Measurements from ENCODE around the gene ZNF521. TPM values are rescaled to one million over a fixed set of nuclear protein-coding genes. Genes with fewer than 3 reads are reported as not detected.

ZNF521 gene
- total RNA-seq, 1 donor from 2014 or later, result 2.0 TPM

- no peak for TF ChIP-seq CTCF (conservative IDR thresholded peaks at IDR 0.05; ENCODE audit: low read depth, low read length)
- H3K4me3 ChIP-seq (ENCODE audit: low read depth, low read length), result no peak overlapping the region
- DNase-seq (ENCODE audit: low read depth), result no peak
Measured at GRCh38 chr18:25134861-25135260, 217.1 kb downstream of the ZNF521 start.

GRCh38 chr18:25133879-25134278, 218.1 kb downstream of the ZNF521 start:
- H3K4me3 ChIP-seq (ENCODE audit: low read depth, low read length), result no peak overlapping the region
- no peak for DNase-seq (ENCODE audit: low read depth)
- TF ChIP-seq CTCF (conservative IDR thresholded peaks at IDR 0.05; ENCODE audit: low read depth, low read length), result no peak

GRCh38 chr18:25132786-25133496, 219.0 kb downstream of the ZNF521 start:
- H3K4me3 ChIP-seq (ENCODE audit: low read depth, low read length), result no peak overlapping the region
- DNase-seq (ENCODE audit: low read depth), result no peak
- no peak for TF ChIP-seq CTCF (conservative IDR thresholded peaks at IDR 0.05; ENCODE audit: low read depth, low read length)

GRCh38 chr18:25126751-25127150, 225.2 kb downstream of the ZNF521 start:
- DNase-seq (ENCODE audit: low read depth), result no peak
- TF ChIP-seq CTCF (conservative IDR thresholded peaks at IDR 0.05; ENCODE audit: low read depth, low read length), result no peak
- no peak overlapping the region for H3K4me3 ChIP-seq (ENCODE audit: low read depth, low read length)

GRCh38 chr18:25125680-25126079, 226.3 kb downstream of the ZNF521 start:
- no peak overlapping the region for H3K4me3 ChIP-seq (ENCODE audit: low read depth, low read length)
- no peak for DNase-seq (ENCODE audit: low read depth)
- no peak for TF ChIP-seq CTCF (conservative IDR thresholded peaks at IDR 0.05; ENCODE audit: low read depth, low read length)

- no peak for TF ChIP-seq CTCF (conservative IDR thresholded peaks at IDR 0.05; ENCODE audit: low read depth, low read length)
- no peak overlapping the region for H3K4me3 ChIP-seq (ENCODE audit: low read depth, low read length)
- DNase-seq (ENCODE audit: low read depth), result no peak
Measured at GRCh38 chr18:25123438-25124232, 228.3 kb downstream of the ZNF521 start.

Data from epithelial cell of proximal tubule (primary cell).